Endodermal cell (in vitro differentiated cells): ENCODE results near the gene ZBTB7C. TPM values are rescaled to one million over a fixed set of nuclear protein-coding genes. Genes with fewer than 3 reads are reported as not detected.

Experiments used
- DNase-seq: peaks from one replicate; pipeline ENCODE4 v3.0.0-alpha.2; 2017
- H3K27ac ChIP-seq: 2 replicates; pipeline ENCODE4 v1.5.1; 2013; ENCODE audit warnings: mild to moderate bottlenecking, low read depth, low read length, moderate library complexity
- H3K27me3 ChIP-seq: 2 replicates; pipeline ENCODE4 v1.6.1; 2013; ENCODE audit warnings: mild to moderate bottlenecking, low read length, moderate library complexity; ENCODE audit not compliant: insufficient read depth, control insufficient read depth, poor library complexity, severe bottlenecking
- H3K36me3 ChIP-seq: 2 replicates; pipeline ENCODE4 v1.7.0; 2013; ENCODE audit warnings: mild to moderate bottlenecking, low read length, moderate library complexity; ENCODE audit not compliant: control insufficient read depth, insufficient read depth
- H3K4me1 ChIP-seq: one replicate; pipeline ENCODE4 v1.7.0; 2013; ENCODE audit warnings: low read length; ENCODE audit not compliant: control insufficient read depth, insufficient read depth
- H3K4me3 ChIP-seq: 2 replicates; pipeline ENCODE4 v1.5.1; 2013; ENCODE audit warnings: mild to moderate bottlenecking, low read length, moderate library complexity
- H3K9ac ChIP-seq: 2 replicates; pipeline ENCODE4 v1.6.1; 2013; ENCODE audit warnings: mild to moderate bottlenecking, low read length, moderate library complexity; ENCODE audit not compliant: poor library complexity, severe bottlenecking; ENCODE audit errors: extremely low read depth
- H3K9me3 ChIP-seq: 2 replicates; pipeline ENCODE4 v1.6.1; 2013; ENCODE audit warnings: mild to moderate bottlenecking, low read length, moderate library complexity; ENCODE audit not compliant: control insufficient read depth
- H3K27ac Mint-ChIP-seq: 2 replicates; pipeline ENCODE4 v1.8.0; 2020; ENCODE audit warnings: mixed read lengths
- H3K27me3 Mint-ChIP-seq: 2 replicates; pipeline ENCODE4 v1.8.0; 2021; ENCODE audit warnings: mild to moderate bottlenecking, mixed read lengths; ENCODE audit not compliant: insufficient read depth
- H3K36me3 Mint-ChIP-seq: 2 replicates; pipeline ENCODE4 v1.8.0; 2020; ENCODE audit warnings: low read depth, mixed read lengths
- H3K4me1 Mint-ChIP-seq: 2 replicates; pipeline ENCODE4 v1.8.0; 2020; ENCODE audit warnings: mixed read lengths
- H3K4me3 Mint-ChIP-seq: 2 replicates; pipeline ENCODE4 v1.8.0; 2020; ENCODE audit warnings: mild to moderate bottlenecking, moderate library complexity, mixed read lengths
- H3K9me3 Mint-ChIP-seq: 2 replicates; pipeline ENCODE4 v1.8.0; 2020; ENCODE audit warnings: mild to moderate bottlenecking, mixed read lengths
- WGBS, 2 experiments: methylation state at CpG; one replicate each; pipeline versions ENCODE4 v1.1.5 to v1.1.7; 2013; ENCODE audit warnings: missing lambda C conversion rate in 2 of 2, mixed read lengths in 1 of 2; ENCODE audit not compliant: insufficient coverage in 1 of 2, insufficient read length in 1 of 2; 5-methylcytosine and 5-hydroxymethylcytosine counted together
- total RNA-seq, 2 donors: library from RNA; stranded (reverse); fragmentation: NEBNext Ultra II Directional in 1 of 2; extraction: Animal tissue kit (Norgen Biotek cat#: 25700) in 1 of 2; gene quantifications; 2 replicates in 1 of 2; 3 replicates in 1 of 2; pipeline ENCODE4 v1.2.1, GENCODE V29; 2021
- TF ChIP-seq, protein P1 (sequence below): fragments of 200-600 bp; sonication (generic); conservative IDR thresholded peaks from 2 replicates; pipeline ENCODE4 v1.5.0; 2021; ENCODE audit warnings: antibody characterized with exemption, mild to moderate bottlenecking

ZBTB7C gene
- total RNA-seq, 2 donors from 2014 or later, result 0.31 to 0.62 TPM

DNA sequence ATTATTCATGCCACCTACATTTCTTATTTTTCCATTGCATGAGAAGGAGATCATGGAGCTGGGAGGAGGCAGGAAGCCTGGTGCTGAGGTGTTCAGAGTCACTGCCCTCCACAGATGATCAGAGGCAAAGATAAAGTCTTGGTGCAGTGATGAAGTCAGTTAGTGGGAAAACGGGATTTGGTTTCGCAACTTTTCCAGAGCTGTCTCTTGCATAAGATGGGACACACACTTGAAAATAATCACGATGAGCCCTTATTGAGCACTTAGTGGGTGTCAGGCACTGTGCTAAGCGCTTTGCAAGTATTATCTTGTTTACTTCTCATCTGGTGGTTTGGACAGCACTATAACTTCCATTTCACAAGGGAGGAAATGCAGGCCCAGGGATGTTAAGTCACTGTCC lies 256.6 kb downstream of the ZBTB7C start:
- no peak overlapping the region for H3K4me3 ChIP-seq
- H3K9me3 ChIP-seq, result no peaks in the 10 kb centered on the region
- Mint-ChIP-seq H3K4me3 (no peak overlapping the region), H3K9me3 (no peaks in the 10 kb centered on the region), H3K36me3 (no peaks in the 10 kb centered on the region), H3K27me3 (peaks cover 16% of the 10 kb centered on the region), H3K4me1 (no peaks in the 10 kb centered on the region), H3K27ac (no peak overlapping the region)
- no peaks in the 10 kb centered on the region for H3K36me3 ChIP-seq
- DNase-seq, result peak; percentile 26
- no peaks in the 10 kb centered on the region for H3K27me3 ChIP-seq
- H3K9ac ChIP-seq, result no peak overlapping the region
- no peaks in the 10 kb centered on the region for H3K4me1 ChIP-seq
- 89 to 98% methylated on average over 4 of the region's 4 CpGs for WGBS, 2 experiments
- TF ChIP-seq, protein P1, sequence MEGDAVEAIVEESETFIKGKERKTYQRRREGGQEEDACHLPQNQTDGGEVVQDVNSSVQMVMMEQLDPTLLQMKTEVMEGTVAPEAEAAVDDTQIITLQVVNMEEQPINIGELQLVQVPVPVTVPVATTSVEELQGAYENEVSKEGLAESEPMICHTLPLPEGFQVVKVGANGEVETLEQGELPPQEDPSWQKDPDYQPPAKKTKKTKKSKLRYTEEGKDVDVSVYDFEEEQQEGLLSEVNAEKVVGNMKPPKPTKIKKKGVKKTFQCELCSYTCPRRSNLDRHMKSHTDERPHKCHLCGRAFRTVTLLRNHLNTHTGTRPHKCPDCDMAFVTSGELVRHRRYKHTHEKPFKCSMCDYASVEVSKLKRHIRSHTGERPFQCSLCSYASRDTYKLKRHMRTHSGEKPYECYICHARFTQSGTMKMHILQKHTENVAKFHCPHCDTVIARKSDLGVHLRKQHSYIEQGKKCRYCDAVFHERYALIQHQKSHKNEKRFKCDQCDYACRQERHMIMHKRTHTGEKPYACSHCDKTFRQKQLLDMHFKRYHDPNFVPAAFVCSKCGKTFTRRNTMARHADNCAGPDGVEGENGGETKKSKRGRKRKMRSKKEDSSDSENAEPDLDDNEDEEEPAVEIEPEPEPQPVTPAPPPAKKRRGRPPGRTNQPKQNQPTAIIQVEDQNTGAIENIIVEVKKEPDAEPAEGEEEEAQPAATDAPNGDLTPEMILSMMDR, result no peak
- no peak overlapping the region for H3K27ac ChIP-seq

DNA sequence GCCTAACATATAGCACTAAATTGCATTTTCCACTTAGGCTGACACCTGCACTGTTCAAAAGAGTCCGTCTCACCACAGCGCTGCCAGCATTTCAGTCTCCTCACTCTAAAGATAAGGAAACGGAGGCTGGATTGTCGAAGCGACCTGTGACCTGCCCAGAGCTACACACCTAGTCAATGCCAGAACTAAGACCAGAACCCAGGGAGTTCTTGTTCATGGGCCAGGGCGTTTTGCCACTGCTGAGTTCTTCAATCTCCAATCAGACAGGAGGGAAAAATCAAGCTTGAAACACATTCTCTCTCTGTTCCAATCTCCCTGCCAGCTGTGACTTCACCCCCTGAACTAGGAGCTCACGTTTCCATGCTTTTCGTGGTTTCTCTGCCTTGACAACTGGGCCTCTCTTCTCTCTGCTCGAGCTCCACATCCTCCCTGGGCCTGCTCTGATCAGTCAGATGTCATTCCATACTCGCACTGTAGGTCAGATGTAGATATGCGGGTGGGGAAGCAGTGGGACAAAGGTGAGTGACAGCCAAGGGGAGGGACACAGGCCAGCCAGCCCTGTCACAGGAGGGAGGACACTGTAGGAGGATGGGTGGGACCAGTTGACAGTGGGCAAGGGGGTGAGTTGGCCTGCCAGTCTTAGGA lies 257.6 kb downstream of the ZBTB7C start:
- WGBS, 2 experiments, result 81 to 86% methylated on average over 9 to 11 of the region's 11 CpGs
- no peaks in the 10 kb centered on the region for H3K27me3 ChIP-seq
- H3K27ac ChIP-seq, result no peak overlapping the region

DNA sequence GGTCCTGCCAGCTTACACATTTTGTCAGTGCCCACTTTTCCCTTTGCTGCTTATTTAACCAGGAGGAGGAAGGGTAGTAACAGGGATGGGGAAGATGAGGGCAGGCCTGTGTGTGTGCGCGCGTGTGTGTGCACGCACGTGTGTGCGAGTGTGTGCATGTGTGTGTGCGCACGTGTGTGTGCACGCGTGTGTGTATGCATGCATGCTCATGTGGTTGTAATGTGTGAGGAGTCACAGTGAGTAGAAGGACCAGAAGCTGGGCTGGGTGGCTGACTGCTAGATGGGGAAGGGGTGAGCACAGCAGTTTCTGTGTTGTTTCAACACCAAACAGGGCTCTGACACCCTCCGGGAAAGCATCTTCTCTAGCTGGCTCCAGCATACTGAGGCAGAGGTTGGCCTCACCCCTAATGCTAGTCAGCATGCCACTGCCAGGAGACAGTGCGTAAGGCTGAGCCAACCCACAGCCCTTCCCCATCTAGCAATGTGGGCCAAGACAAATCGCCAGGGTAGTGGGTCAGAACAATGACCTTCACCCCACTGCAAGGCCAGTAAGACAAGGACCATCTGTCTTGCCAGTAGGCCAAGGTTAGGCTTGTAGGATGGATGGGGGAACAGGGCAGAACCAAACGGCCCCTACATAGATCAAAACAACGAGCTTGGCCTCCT lies 260.0 kb downstream of the ZBTB7C start:
- no peaks in the 10 kb centered on the region for H3K36me3 Mint-ChIP-seq
- H3K36me3 ChIP-seq, result no peaks in the 10 kb centered on the region
- H3K9ac ChIP-seq, result no peak overlapping the region
- no peak overlapping the region for H3K4me3 ChIP-seq
- TF ChIP-seq, protein P1, result no peak
- no peak overlapping the region for H3K4me3 Mint-ChIP-seq
- no peaks in the 10 kb centered on the region for H3K27me3 ChIP-seq
- H3K9me3 ChIP-seq, result no peaks in the 10 kb centered on the region
- H3K27ac ChIP-seq, result no peak overlapping the region
- no peak overlapping the region for H3K27ac Mint-ChIP-seq
- peaks cover 7% of the 10 kb centered on the region for H3K27me3 Mint-ChIP-seq
- no peaks in the 10 kb centered on the region for H3K9me3 Mint-ChIP-seq
- no peaks in the 10 kb centered on the region for H3K4me1 ChIP-seq
- DNase-seq, result no peak
- 94 to 96% methylated on average over 13 to 15 of the region's 15 CpGs for WGBS, 2 experiments
- H3K4me1 Mint-ChIP-seq, result no peaks in the 10 kb centered on the region

More for the DNA sequence above, 257.6 kb downstream of the ZBTB7C start:
- TF ChIP-seq, protein P1, result no peak
- H3K4me1 Mint-ChIP-seq, result no peaks in the 10 kb centered on the region
- H3K36me3 ChIP-seq, result no peaks in the 10 kb centered on the region
- H3K36me3 Mint-ChIP-seq, result no peaks in the 10 kb centered on the region
- H3K27me3 Mint-ChIP-seq, result peaks cover 7% of the 10 kb centered on the region
- no peaks in the 10 kb centered on the region for H3K9me3 Mint-ChIP-seq
- H3K4me1 ChIP-seq, result no peaks in the 10 kb centered on the region
- no peak overlapping the region for H3K4me3 Mint-ChIP-seq
- no peak overlapping the region for H3K4me3 ChIP-seq
- H3K9ac ChIP-seq, result no peak overlapping the region
- H3K27ac Mint-ChIP-seq, result no peak overlapping the region
- H3K9me3 ChIP-seq, result no peaks in the 10 kb centered on the region
- DNase-seq, result peak; percentile 46
